ENCODE data around the gene AFMID. TPM values are rescaled to one million over a fixed set of nuclear protein-coding genes. Genes with fewer than 3 reads are reported as not detected.

Gene AFMID
- total and polyA plus RNA-seq, 2 of the 8 experiments (the other 6 are each of a cell fraction or from before 2014, with no cell fraction given), result 49.0 to 53.0 TPM

- CTCF ChIA-PET (ENCODE audit: partially characterized antibody), result interaction anchor here (1.1 to 4.7 kb wide), 6 partner anchors 11 to 53 kb away, joined by 4 to 27 read pairs (median 9); no protein-coding TSS in a partner anchor
- Histone ChIP-seq H3K14ac (ENCODE audit: insufficient read length) (no peak overlapping the region), H4K91ac (replicated peaks; ENCODE audit: insufficient read length, low read length) (no peak overlapping the region), H3K23ac (ENCODE audit: insufficient read length) (no peak overlapping the region), H2BK20ac (ENCODE audit: low read length) (no peak overlapping the region), H3K36me3 (ENCODE audit: control insufficient read depth in 2 of 4, insufficient read depth in 4 of 4, low read length in 3 of 4) (no peaks in the 10 kb centered on the region; a peak in 1 of 8 replicates), H3K56ac (replicated peaks; ENCODE audit: insufficient read length, low read depth, low read length) (no peak overlapping the region), H2BK5ac (ENCODE audit: low read depth, low read length) (no peak overlapping the region), H3K4ac (replicated peaks; ENCODE audit: insufficient read length, low read depth, low read length) (no peak overlapping the region), H3K4me3 (ENCODE audit: extremely low read depth in 1 of 4, insufficient read depth in 2 of 4, low read depth in 3 of 4, low read length in 4 of 4) (no peak overlapping the region), H3K9ac (replicated peaks in 1 of 4; ENCODE audit: extremely low read depth in 1 of 4, low read depth in 3 of 4, low read length in 3 of 4) (no peak overlapping the region), H3K18ac (ENCODE audit: extremely low read depth, low read length) (no peak overlapping the region), H3K79me2 (ENCODE audit: control insufficient read depth in 1 of 2, insufficient read depth in 2 of 2, low read length in 2 of 2) (no peaks in the 10 kb centered on the region), H3K27ac (ENCODE audit: low read depth, low read length) (no peak overlapping the region), H2BK120ac (replicated peaks; ENCODE audit: low read depth, low read length) (no peak overlapping the region), H2AFZ (ENCODE audit: low read length) (no peak overlapping the region), H3K4me2 (ENCODE audit: insufficient read depth in 1 of 2, low read depth in 2 of 2, low read length in 2 of 2) (no peak overlapping the region), H4K20me1 (replicated peaks in 1 of 2; ENCODE audit: control insufficient read depth in 1 of 2, insufficient read depth in 2 of 2, low read length in 2 of 2) (peaks cover 3% of the 10 kb centered on the region in 2 experiments), H4K8ac (ENCODE audit: extremely low read depth, insufficient read depth, low read length) (no peak overlapping the region), H3K23me2 (ENCODE audit: low read depth, low read length) (peaks cover 5% of the 10 kb centered on the region; the same call in 1 of the 2 replicates), H2BK15ac (ENCODE audit: low read length) (0 out of 2 replicates have a peak overlapping the region, but pooled peaks have one; percentile 40), H3K9me3 (ENCODE audit: insufficient read depth in 2 of 2, low read depth in 1 of 2, low read length in 1 of 2) (no peaks in the 10 kb centered on the region), H3K4me1 (replicated peaks in 1 of 4; ENCODE audit: control insufficient read depth in 3 of 4, insufficient read depth in 4 of 4, low read length in 3 of 4) (peaks cover 0 to 20% (median 13%) of the 10 kb centered on the region in 4 experiments; a peak in 6 of 7 replicates), H2AK5ac (ENCODE audit: low read depth, low read length) (no peak overlapping the region), H3K27me3 (replicated peaks in 1 of 4; ENCODE audit: control insufficient read depth in 3 of 4, extremely low read depth in 1 of 4, insufficient read depth in 3 of 4, low read length in 3 of 4) (no peaks in the 10 kb centered on the region), H4K5ac (ENCODE audit: insufficient read length, low read depth, low read length) (no peak overlapping the region), H3K79me1 (ENCODE audit: low read depth, low read length) (peaks cover 6% of the 10 kb centered on the region), H2BK12ac (ENCODE audit: low read depth, low read length) (no peak overlapping the region)
- 96% methylated on average over 15 of the region's 16 CpGs; no CpG with 5 or more reads in 1 of the 2 experiments for WGBS, 2 experiments (ENCODE audit: extremely low coverage in 1 of 2, insufficient coverage in 1 of 2, insufficient read length in 1 of 2, insufficient replicate concordance in 2 of 2, low coverage in 1 of 2, low lambda C conversion rate in 2 of 2, missing lambda C conversion rate in 1 of 2)
- FAIRE-seq, result no peak
- POLR2A ChIA-PET (ENCODE audit: partially characterized antibody), result interaction anchor here (1.0 kb wide), 2 partner anchors 14 to 22 kb away, joined by 4 to 7 read pairs; partner anchors contain the start of gene TK1
- no peak for DNase-seq (ENCODE audit: low read depth in 1 of 2, low spot score in 2 of 2)
- no peak for TF ChIP-seq RAD21 (IDR thresholded peaks at IDR 0.05 in 1 of 2, conservative IDR thresholded peaks at IDR 0.05 in 1 of 2; ENCODE audit: low read depth in 2 of 2, low read length in 2 of 2)
- TF ChIP-seq SIX5 (IDR thresholded peaks at IDR 0.05; ENCODE audit: low read depth, low read length), result no peak
- no peak for TF ChIP-seq BCL11A (IDR thresholded peaks at IDR 0.05; ENCODE audit: low read depth in 2 of 2, low read length in 2 of 2)
- no peak for TF ChIP-seq EP300 (IDR thresholded peaks at IDR 0.05; ENCODE audit: borderline replicate concordance in 1 of 2, low read depth in 2 of 2, low read length in 2 of 2)
- no peak for TF ChIP-seq POLR2AphosphoS5 (IDR thresholded peaks at IDR 0.05; ENCODE audit: low read depth, low read length)
- no peak for TF ChIP-seq SRF (IDR thresholded peaks at IDR 0.05; ENCODE audit: low read depth, low read length)
- TF ChIP-seq CREB1 (IDR thresholded peaks at IDR 0.05), result no peak
- TF ChIP-seq TAF7 (optimal IDR thresholded peaks at IDR 0.05; ENCODE audit: borderline replicate concordance, low read depth, low read length), result no peak
- TF ChIP-seq EGR1 (IDR thresholded peaks at IDR 0.05; ENCODE audit: borderline replicate concordance, low read depth, low read length), result no peak
- no peak for TF ChIP-seq CEBPB (IDR thresholded peaks at IDR 0.05; ENCODE audit: low read depth, low read length)
- TF ChIP-seq JUND (IDR thresholded peaks at IDR 0.05; ENCODE audit: low read length), result no peak
- no peak for TF ChIP-seq CBX8 (IDR thresholded peaks at IDR 0.05; ENCODE audit: borderline replicate concordance, low read depth, low read length)
Observed at GRCh38 chr17:78164748-78165607, 22.2 kb upstream of the AFMID start.

All from H1 (cell line).